ENCODE measurements around the gene ERC1.

- TF ChIP-seq, protein P1, sequence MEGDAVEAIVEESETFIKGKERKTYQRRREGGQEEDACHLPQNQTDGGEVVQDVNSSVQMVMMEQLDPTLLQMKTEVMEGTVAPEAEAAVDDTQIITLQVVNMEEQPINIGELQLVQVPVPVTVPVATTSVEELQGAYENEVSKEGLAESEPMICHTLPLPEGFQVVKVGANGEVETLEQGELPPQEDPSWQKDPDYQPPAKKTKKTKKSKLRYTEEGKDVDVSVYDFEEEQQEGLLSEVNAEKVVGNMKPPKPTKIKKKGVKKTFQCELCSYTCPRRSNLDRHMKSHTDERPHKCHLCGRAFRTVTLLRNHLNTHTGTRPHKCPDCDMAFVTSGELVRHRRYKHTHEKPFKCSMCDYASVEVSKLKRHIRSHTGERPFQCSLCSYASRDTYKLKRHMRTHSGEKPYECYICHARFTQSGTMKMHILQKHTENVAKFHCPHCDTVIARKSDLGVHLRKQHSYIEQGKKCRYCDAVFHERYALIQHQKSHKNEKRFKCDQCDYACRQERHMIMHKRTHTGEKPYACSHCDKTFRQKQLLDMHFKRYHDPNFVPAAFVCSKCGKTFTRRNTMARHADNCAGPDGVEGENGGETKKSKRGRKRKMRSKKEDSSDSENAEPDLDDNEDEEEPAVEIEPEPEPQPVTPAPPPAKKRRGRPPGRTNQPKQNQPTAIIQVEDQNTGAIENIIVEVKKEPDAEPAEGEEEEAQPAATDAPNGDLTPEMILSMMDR (IDR thresholded peaks at IDR 0.05; ENCODE audit: low read length): no peak
- no peak for TF ChIP-seq EZH2phosphoT487 (IDR thresholded peaks at IDR 0.05; ENCODE audit: low read length)
Observed at GRCh38 chr12:1127021-1127420, 136.0 kb downstream of the ERC1 start.

Measured in MM.1S (cell line).